Uterus (tissue), 4 donors: ENCODE measurements around the gene CLDN7. TPM values are rescaled to one million over a fixed set of nuclear protein-coding genes. Genes with fewer than 3 reads are reported as not detected.
"Not testable (repeated sequence)": the region's sequence is repeated elsewhere in the genome, so short reads cannot be mapped to it uniquely, and the experiment has no call there.

ENCODE experiments used
- DNase-seq, 2 donors: peaks; one replicate each; pipeline ENCODE4 v3.0.0-alpha.2; 2019 to 2020
- H3K27ac ChIP-seq, 2 donors: fragments of 200-600 bp; sonication (generic); 1 replicate in 1 of 2; 2 replicates in 1 of 2; pipeline ENCODE4 v1.5.1; 2016 to 2018
- H3K27me3 ChIP-seq, 2 donors: fragments of 200-600 bp; sonication (generic); one replicate each; pipeline ENCODE4 v1.5.1; 2018 to 2019; ENCODE audit warnings: control low read depth in 1 of 2
- H3K36me3 ChIP-seq, 2 donors: fragments of 200-600 bp; sonication (generic); one replicate each; pipeline ENCODE4 v1.5.1; 2019; ENCODE audit warnings: control low read depth in 1 of 2
- H3K4me1 ChIP-seq, 2 donors: fragments of 200-600 bp; sonication (generic); one replicate each; pipeline ENCODE4 v1.5.1; 2018 to 2019; ENCODE audit warnings: control low read depth in 1 of 2
- H3K4me3 ChIP-seq, 2 donors: fragments of 200-600 bp; sonication (generic); 1 replicate in 1 of 2; 2 replicates in 1 of 2; pipeline ENCODE4 v1.5.1; 2018 to 2019; ENCODE audit warnings: mild to moderate bottlenecking in 1 of 2
- H3K9me3 ChIP-seq, 2 donors: fragments of 200-600 bp; sonication (generic); one replicate each; pipeline ENCODE4 v1.5.1; 2019; ENCODE audit warnings: control low read depth in 1 of 2
- CTCF ChIP-seq, 4 experiments: fragments of 200-600 bp in 2 of 4; fragments of 450-650 bp in 2 of 4; sonication (generic) in 2 of 4; IDR thresholded peaks; one replicate each; pipeline ENCODE4 v1.5.1; 2016 to 2019; ENCODE audit warnings: antibody characterized with exemption in 4 of 4, mild to moderate bottlenecking in 2 of 4, moderate library complexity in 1 of 4
- POLR2A ChIP-seq, 2 donors: fragments of 450-650 bp; IDR thresholded peaks; one replicate each; pipeline ENCODE4 v1.6.1; 2016; ENCODE audit warnings: antibody characterized with exemption in 2 of 2, mild to moderate bottlenecking in 1 of 2, moderate library complexity in 1 of 2
- intact Hi-C: fragments of 100-400 bp; cut with DNase I; formaldehyde crosslinking; loops from one replicate; pipeline ENCODE4 v1.15.1; 2023; ENCODE audit warnings: low total_unique reads
- total RNA-seq, 4 donors: library from RNA; depleted of rRNA in 3 of 4; stranded (reverse); fragments of >200 nt in 3 of 4; gene quantifications; one replicate each; pipeline versions ENCODE4 v1.1.0 to v1.2.4, GENCODE V29; 2014 to 2023
- donor health status: DM: yes; HTN: yes; CAD: no.

CLDN7 gene
- total RNA-seq, 4 donors from 2014 or later: 0.29 to 24.4 (median 0.68) TPM

DNA sequence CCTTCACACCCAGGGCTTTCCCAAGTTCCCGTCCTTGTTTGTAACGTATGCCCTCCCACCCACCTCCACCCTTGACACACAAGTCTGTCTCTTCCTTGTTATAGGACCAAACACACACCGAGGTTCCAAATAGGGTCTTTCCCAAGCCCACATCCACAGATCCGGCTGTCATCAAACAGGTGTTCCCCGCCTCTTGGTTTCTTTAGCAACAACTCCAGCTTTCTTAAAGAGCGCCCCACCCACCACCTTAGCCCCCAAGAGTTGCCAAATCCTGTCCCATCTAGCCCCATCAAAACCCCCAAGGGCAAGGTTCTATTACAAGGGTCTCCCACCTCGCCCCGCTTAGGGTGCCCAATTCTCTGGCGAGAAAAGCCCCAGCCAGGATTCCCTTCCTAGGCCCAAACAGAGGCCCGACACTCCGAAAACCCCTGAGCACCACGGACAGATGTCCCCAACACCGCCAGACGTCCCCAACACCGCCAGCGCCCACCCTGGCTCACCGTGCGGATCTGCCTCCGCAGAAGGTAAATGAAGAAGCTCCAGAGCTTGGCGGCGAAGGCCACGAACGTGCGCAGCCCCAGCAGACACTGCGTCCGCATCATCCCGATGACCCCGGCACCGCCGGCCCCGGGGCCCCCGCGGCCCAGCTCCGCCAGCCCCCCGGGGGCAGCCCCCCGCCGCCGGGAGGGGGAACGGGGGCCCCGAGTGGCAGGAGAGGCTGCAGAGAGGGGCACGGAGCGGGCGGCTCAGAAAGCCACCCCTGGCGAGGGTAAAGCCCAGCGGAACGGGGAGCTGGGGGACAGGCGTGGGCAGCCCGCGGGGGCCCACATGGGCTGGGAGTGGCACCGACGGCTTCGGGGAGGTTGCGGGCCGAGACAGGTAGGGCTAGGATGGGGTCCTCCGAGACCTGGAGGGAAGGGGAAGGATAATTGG lies 11.3 kb downstream of the CLDN7 start:
- H3K4me3 ChIP-seq: peak overlapping the region; percentile 68 to 73
- H3K27ac ChIP-seq: peak overlapping the region; percentile 97 to 98
- H3K4me1 ChIP-seq: peaks cover 0 to 21% of the 10 kb centered on the region in 2 donors
- H3K27me3 ChIP-seq: no peaks in the 10 kb centered on the region
- no peak for DNase-seq
- intact Hi-C loops: no loop called here
- no peaks in the 10 kb centered on the region for H3K9me3 ChIP-seq
- no peaks in the 10 kb centered on the region for H3K36me3 ChIP-seq
- TF ChIP-seq POLR2A (IDR thresholded peaks at IDR 0.05) (no peak), CTCF (IDR thresholded peaks at IDR 0.05) (no peak)

DNA sequence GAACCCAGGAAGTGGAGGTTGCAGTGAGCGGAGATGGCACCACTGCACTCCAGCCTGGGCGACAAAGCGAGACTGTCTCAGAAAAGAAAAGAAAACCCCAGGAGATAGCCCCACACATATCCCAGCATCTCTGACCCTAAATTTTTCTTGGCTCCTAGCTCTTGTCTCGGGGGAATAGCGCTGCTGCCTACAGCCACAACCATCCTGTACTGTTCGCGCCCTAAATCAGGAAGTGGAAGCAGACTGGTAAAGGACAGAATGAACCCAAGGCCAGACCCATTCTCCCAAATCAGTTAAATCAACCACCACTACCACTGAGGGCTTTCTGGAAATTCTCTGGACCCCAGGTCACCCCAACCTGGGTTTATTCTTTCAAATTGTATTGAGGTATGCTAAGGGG lies 12.4 kb downstream of the CLDN7 start:
- peak overlapping the region in 1 of 2 donors; percentile 73 for H3K4me3 ChIP-seq
- H3K36me3 ChIP-seq: no peaks in the 10 kb centered on the region
- no peaks in the 10 kb centered on the region for H3K27me3 ChIP-seq
- peaks cover 0 to 21% of the 10 kb centered on the region in 2 donors for H3K4me1 ChIP-seq
- DNase-seq: no peak
- intact Hi-C loops: no loop called here
- H3K27ac ChIP-seq: no peak overlapping the region
- H3K9me3 ChIP-seq: no peaks in the 10 kb centered on the region
- no peak for TF ChIP-seq CTCF (IDR thresholded peaks at IDR 0.05)
- no peak for TF ChIP-seq POLR2A (IDR thresholded peaks at IDR 0.05)

DNA sequence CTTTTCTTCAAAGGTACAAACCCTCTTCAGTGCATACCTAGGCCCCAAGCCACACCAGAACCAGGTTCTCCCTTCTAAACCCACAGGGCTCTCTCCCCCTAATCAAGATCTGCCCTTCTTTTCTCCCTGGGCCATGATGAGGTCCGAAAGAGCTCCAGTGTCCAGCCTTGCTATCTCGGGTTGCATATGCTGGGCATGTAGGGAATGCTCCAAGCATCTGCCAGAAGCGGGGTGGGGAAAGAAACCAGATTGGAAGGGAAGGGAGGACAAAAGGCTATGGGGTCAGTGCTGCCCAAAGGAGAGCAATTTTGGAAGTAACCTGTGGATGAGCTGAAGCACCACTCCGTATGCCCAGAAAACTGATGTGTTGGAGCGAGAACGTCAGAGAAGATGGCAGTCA lies 13.1 kb downstream of the CLDN7 start:
- Histone ChIP-seq H3K4me1 (peaks cover 0 to 21% of the 10 kb centered on the region in 2 donors), H3K9me3 (no peaks in the 10 kb centered on the region), H3K27me3 (no peaks in the 10 kb centered on the region), H3K4me3 (no peak overlapping the region), H3K27ac (no peak overlapping the region), H3K36me3 (no peaks in the 10 kb centered on the region)
- intact Hi-C loops: no loop called here
- DNase-seq: no peak
- TF ChIP-seq CTCF (IDR thresholded peaks at IDR 0.05): no peak
- no peak for TF ChIP-seq POLR2A (IDR thresholded peaks at IDR 0.05)

- H3K9me3 ChIP-seq: no peaks in the 10 kb centered on the region
- H3K27ac ChIP-seq: no peak overlapping the region
- TF ChIP-seq POLR2A (IDR thresholded peaks at IDR 0.05) (no peak), CTCF (IDR thresholded peaks at IDR 0.05) (no peak)
- no peak overlapping the region for H3K4me3 ChIP-seq
- no peaks in the 10 kb centered on the region for H3K27me3 ChIP-seq
- intact Hi-C loops: no loop called here
- peaks cover 0 to 21% of the 10 kb centered on the region in 2 donors for H3K4me1 ChIP-seq
- DNase-seq: no peak
- no peaks in the 10 kb centered on the region for H3K36me3 ChIP-seq
These were observed 13.5 kb downstream of the CLDN7 start for GRCh38 chr17:7248796-7249195.

- no peak overlapping the region for H3K27ac ChIP-seq
- TF ChIP-seq CTCF (IDR thresholded peaks at IDR 0.05): no peak
- TF ChIP-seq POLR2A (IDR thresholded peaks at IDR 0.05): no peak
- intact Hi-C loops: no loop called here
- no peak for DNase-seq
- peaks cover 0 to 14% of the 10 kb centered on the region in 2 donors for H3K4me1 ChIP-seq
- H3K9me3 ChIP-seq: no peaks in the 10 kb centered on the region
- H3K36me3 ChIP-seq: no peaks in the 10 kb centered on the region
- no peaks in the 10 kb centered on the region for H3K27me3 ChIP-seq
- H3K4me3 ChIP-seq: no peak overlapping the region
These were observed 15.5 kb downstream of the CLDN7 start for GRCh38 chr17:7246779-7247178.

- not testable (repeated sequence) for DNase-seq, H3K4me1 ChIP-seq
These were observed 18.4 kb downstream of the CLDN7 start for GRCh38 chr17:7243838-7244237.

More at GRCh38 chr17:7243838-7244237, 18.4 kb downstream of the CLDN7 start:
- intact Hi-C loops, H3K4me3 ChIP-seq, H3K27me3 ChIP-seq, H3K9me3 ChIP-seq, H3K36me3 ChIP-seq: not testable (repeated sequence)
- peak overlapping the region; percentile 95 to 99 for H3K27ac ChIP-seq
